Loucy (cell line): ENCODE results near the gene RILP.

Source experiments
- CTCF ChIP-seq: fragments of 200-600 bp; sonication (generic); conservative IDR thresholded peaks from 2 replicates; pipeline ENCODE4 v1.5.1; 2014; ENCODE audit warnings: mild to moderate bottlenecking, antibody characterized with exemption, low read length
- EZH2phosphoT487 ChIP-seq: fragments of 200-600 bp; IDR thresholded peaks from 2 replicates; pipeline ENCODE4 v1.6.1; 2018; ENCODE audit warnings: antibody characterized with exemption, mild to moderate bottlenecking, moderate library complexity, borderline replicate concordance

GRCh38 chr17:1606352-1606985 lies 43.2 kb downstream of the RILP start:
- TF ChIP-seq CTCF (no peak), EZH2phosphoT487 (no peak)
